ENCODE data around the gene HSD17B2.

GRCh38 chr16:82011199-82011641 is 23.8 kb upstream of the HSD17B2 start, which contains the start of gene SDR42E1:
- TF ChIP-seq SP1 (IDR thresholded peaks at IDR 0.05) (no peak), NFRKB (IDR thresholded peaks at IDR 0.05) (no peak), HDGF (IDR thresholded peaks at IDR 0.05; ENCODE audit: borderline replicate concordance) (no peak), FOXA1 (IDR thresholded peaks at IDR 0.05) (no peak), FOXM1 (IDR thresholded peaks at IDR 0.05; ENCODE audit: borderline replicate concordance) (no peak), BHLHE40 (IDR thresholded peaks at IDR 0.05; ENCODE audit: borderline replicate concordance) (no peak), FOXK2 (IDR thresholded peaks at IDR 0.05) (no peak), PKNOX1 (IDR thresholded peaks at IDR 0.05) (no peak), SUZ12 (IDR thresholded peaks at IDR 0.05) (no peak), CTBP1 (IDR thresholded peaks at IDR 0.05; ENCODE audit: borderline replicate concordance) (no peak), ARNT (IDR thresholded peaks at IDR 0.05) (no peak), ZNF384 (IDR thresholded peaks at IDR 0.05) (no peak), TARDBP (IDR thresholded peaks at IDR 0.05) (no peak), L3MBTL2 (conservative IDR thresholded peaks at IDR 0.05) (no peak)
